Heart right ventricle (tissue), 16 donors: ENCODE measurements around the gene CCRL2. TPM values are rescaled to one million over a fixed set of nuclear protein-coding genes. Genes with fewer than 3 reads are reported as not detected.

Experiments
- ATAC-seq, 8 donors: fragments of 200-7000 bp; cut with Tn5 transposase; one replicate each; pipeline ENCODE4 v1.9.1; 2020; ENCODE audit warnings: mild to moderate bottlenecking in 8 of 8, moderate library complexity in 8 of 8, moderate number of reproducible peaks in 1 of 8
- DNase-seq, 2 donors: peaks; one replicate each; pipeline ENCODE4 v3.0.0-alpha.2; 2020
- H3K27ac ChIP-seq, 10 donors: fragments of 200-600 bp; sonication (generic) in 2 of 10; one replicate each; pipeline versions ENCODE4 v1.5.0 to v1.8.0; 2020 to 2022; ENCODE audit warnings: mild to moderate bottlenecking in 3 of 10
- H3K27me3 ChIP-seq, 7 donors: fragments of 200-600 bp; one replicate each; pipeline ENCODE4 v1.8.0; 2021 to 2022; ENCODE audit warnings: mild to moderate bottlenecking in 2 of 7
- H3K36me3 ChIP-seq, 9 donors: fragments of 200-600 bp; sonication (generic) in 1 of 9; one replicate each; pipeline versions ENCODE4 v1.5.0 to v1.8.0; 2020 to 2022; ENCODE audit warnings: mild to moderate bottlenecking in 2 of 9
- H3K4me1 ChIP-seq, 9 donors: fragments of 200-600 bp; sonication (generic) in 1 of 9; one replicate each; pipeline versions ENCODE4 v1.5.0 to v1.8.0; 2020 to 2022; ENCODE audit warnings: mild to moderate bottlenecking in 4 of 9
- H3K4me3 ChIP-seq, 10 donors: fragments of 200-600 bp; sonication (generic) in 2 of 10; one replicate each; pipeline versions ENCODE4 v1.5.0 to v1.8.0; 2020 to 2022; ENCODE audit warnings: mild to moderate bottlenecking in 7 of 10, moderate library complexity in 2 of 10
- H3K9me3 ChIP-seq, 11 donors: fragments of 200-600 bp in 10 of 11; sonication (generic) in 2 of 11; one replicate each; pipeline versions ENCODE4 v1.5.0 to v1.8.0; 2013 to 2022; ENCODE audit warnings: mild to moderate bottlenecking in 2 of 11, control low read depth in 1 of 11, moderate library complexity in 1 of 11
- CTCF ChIP-seq, 9 donors: fragments of 200-600 bp; sonication (generic) in 2 of 9; IDR thresholded peaks; one replicate each; pipeline versions ENCODE4 v1.5.0 to v1.8.0; 2021 to 2022; ENCODE audit warnings: antibody characterized with exemption in 9 of 9, mild to moderate bottlenecking in 5 of 9, moderate library complexity in 1 of 9
- WGBS, 2 donors: extraction: QIAGEN DNeasy Blood & Tissue Kit; methylation state at CpG; one replicate each; pipeline ENCODE4 v1.1.7; 2013; ENCODE audit warnings: inconsistent platforms in 1 of 2; 5-methylcytosine and 5-hydroxymethylcytosine counted together
- intact Hi-C, 10 donors: fragments of 100-400 bp; cut with DNase I; formaldehyde crosslinking; loops; one replicate each; pipeline versions ENCODE4 v1.11.1 to v1.14.2; 2022
- polyA plus RNA-seq, 2 donors: library from polyadenylated mRNA; stranded (reverse); fragments of 200-250 nt; gene quantifications; one replicate each; pipeline ENCODE4 v1.2.3, GENCODE V29; 2013
- total RNA-seq, 10 donors: library from RNA; stranded (reverse); fragmentation: NEBNext Ultra II Directional in 3 of 10; extraction: Animal tissue kit (Norgen Biotek cat#: 25700) in 3 of 10; gene quantifications; one replicate each; pipeline versions ENCODE4 v1.2.1 to v1.2.4, GENCODE V29; 2021 to 2023
- donor health status: Arrhythmogenic right ventricular cardiomyopathy.
- donor health status: ischemic (EF 13 %, LVEDD 7.1; RV severe dilation, severe dysfunction).
- donor health status: healthy with polysubstance abuse.
- donor health status: DM: no; HTN: yes; CAD: no.
- donor health status: DM: no; HTN: no; CAD: no.
- donor health status: ischemic (EF 25% LVEDD 6.9; RV normal size, moderate dysfunction).
- donor health status: ischemic (EF 25% LVEDD 5.7; RV mildly dilated, moderate dysfunction).
- donor health status: healthy.
- donor health status: DM: yes; HTN: yes; CAD: no.
- donor health status: Ischemic cardiomyopathy.
- donor health status: ischemic (EF 35%, LVEDD 5.7; RV mildly dilated, moderate dysfunction).
- donor health status: nonischemic (EF 11% LVEDD 7.7; RV severe dilation, severe dysfunction).
- donor health status: DM: yes; HTN: yes; CAD: no.
- donor health status: PGD.
- donor health status: ischemic (EF 29% LVEDD 5.4; RV normal size, mild dysfunction).
- donor health status: nonischemic (EF 23%, LVEDD 6.1; RV moderate dilation, normal function).

The CCRL2 gene
- total and polyA plus RNA-seq, 12 donors: 1.0 to 5.4 (median 1.7) TPM

GRCh38 chr3:46433841-46434240, 26.8 kb downstream of the CCRL2 start:
- TF ChIP-seq CTCF (IDR thresholded peaks at IDR 0.05): no peak
- H3K27ac ChIP-seq: no peak overlapping the region
- no peaks in the 10 kb centered on the region for H3K27me3 ChIP-seq
- no peak for DNase-seq
- no peaks in the 10 kb centered on the region for H3K4me1 ChIP-seq
- no peak overlapping the region for H3K4me3 ChIP-seq
- peak in 1 of 8 donors; percentile 55 for ATAC-seq
- WGBS, 2 donors: 95 to 98% methylated on average over 1 of the region's 1 CpG
- intact Hi-C loops: loop anchor here in 1 of 10 donors (10.0 kb wide), 1 partner anchor 149 kb away; no protein-coding TSS in a partner anchor
- H3K36me3 ChIP-seq: peaks cover 0 to 58% (median 0%) of the 10 kb centered on the region in 9 donors
- peaks cover 0 to 22% (median 8%) of the 10 kb centered on the region in 11 donors for H3K9me3 ChIP-seq

- H3K4me1 ChIP-seq: no peaks in the 10 kb centered on the region
- peaks cover 0 to 68% (median 0%) of the 10 kb centered on the region in 9 donors for H3K36me3 ChIP-seq
- H3K27ac ChIP-seq: no peak overlapping the region
- H3K27me3 ChIP-seq: no peaks in the 10 kb centered on the region
- peaks cover 0 to 22% (median 8%) of the 10 kb centered on the region in 11 donors for H3K9me3 ChIP-seq
- intact Hi-C loops: loop anchor here in 2 of 10 donors (5.0 to 10.0 kb wide), 2 partner anchors 150 to 158 kb away; no protein-coding TSS in a partner anchor
- DNase-seq (no peak), ATAC-seq (no peak)
- no peak for TF ChIP-seq CTCF (IDR thresholded peaks at IDR 0.05)
- no peak overlapping the region for H3K4me3 ChIP-seq
- WGBS, 2 donors: 80 to 84% methylated on average over 3 of the region's 3 CpGs
These were observed 28.1 kb downstream of the CCRL2 start for GRCh38 chr3:46435081-46435726.

GRCh38 chr3:46438831-46439230, 31.8 kb downstream of the CCRL2 start:
- H3K4me3 ChIP-seq: no peak overlapping the region
- ATAC-seq (no peak), DNase-seq (no peak)
- no peak overlapping the region for H3K27ac ChIP-seq
- 88 to 90% methylated on average over 3 of the region's 3 CpGs for WGBS, 2 donors
- H3K9me3 ChIP-seq: no peaks in the 10 kb centered on the region
- H3K27me3 ChIP-seq: no peaks in the 10 kb centered on the region
- no peaks in the 10 kb centered on the region for H3K4me1 ChIP-seq
- H3K36me3 ChIP-seq: peaks cover 0 to 86% (median 5%) of the 10 kb centered on the region in 9 donors
- TF ChIP-seq CTCF (IDR thresholded peaks at IDR 0.05): no peak
- intact Hi-C loops: loop anchor here in 2 of 10 donors (5.0 to 10.0 kb wide), 2 partner anchors 154 to 162 kb away; no protein-coding TSS in a partner anchor

- H3K36me3 ChIP-seq: peaks cover 0 to 89% (median 4%) of the 10 kb centered on the region in 9 donors
- DNase-seq: no peak
- H3K27me3 ChIP-seq: no peaks in the 10 kb centered on the region
- no peaks in the 10 kb centered on the region for H3K9me3 ChIP-seq
- WGBS, 2 donors: 79 to 82% methylated on average over 4 of the region's 4 CpGs
- TF ChIP-seq CTCF (IDR thresholded peaks at IDR 0.05): no peak
- intact Hi-C loops: loop anchor here in 1 of 10 donors (5.0 to 10.0 kb wide), 2 partner anchors 166 to 353 kb away; no protein-coding TSS in a partner anchor
- H3K4me1 ChIP-seq: no peaks in the 10 kb centered on the region
- no peak overlapping the region for H3K4me3 ChIP-seq
- no peak for ATAC-seq
- no peak overlapping the region for H3K27ac ChIP-seq
These were observed 33.7 kb downstream of the CCRL2 start for GRCh38 chr3:46440531-46441294.
